ENCODE results near the gene SLC4A11.
"Not testable (repeated sequence)": the region's sequence is repeated elsewhere in the genome, so short reads cannot be mapped to it uniquely, and the experiment has no call there.

Gene SLC4A11

GRCh38 chr20:3227506-3227905 lies 11.5 kb downstream of the SLC4A11 start:
- no peak for DNase-seq

GRCh38 chr20:3226864-3227263 lies 12.1 kb downstream of the SLC4A11 start:
- no peak for DNase-seq

GRCh38 chr20:3226093-3226492 lies 12.9 kb downstream of the SLC4A11 start:
- DNase-seq: no peak

GRCh38 chr20:3224681-3225421 lies 14.1 kb downstream of the SLC4A11 start:
- DNase-seq: no peak

- no peak for DNase-seq
Observed at GRCh38 chr20:3223994-3224680, 14.9 kb downstream of the SLC4A11 start.

GRCh38 chr20:3223651-3223993 lies 15.4 kb downstream of the SLC4A11 start:
- no peak for DNase-seq

- no peak for DNase-seq
Observed at GRCh38 chr20:3222635-3223600, 16.1 kb downstream of the SLC4A11 start.

GRCh38 chr20:3221398-3222226 lies 17.4 kb downstream of the SLC4A11 start:
- no peak for DNase-seq

GRCh38 chr20:3218307-3218988 lies 20.5 kb downstream of the SLC4A11 start:
- peak; percentile 54 for DNase-seq

- DNase-seq: not testable (repeated sequence)
Observed at GRCh38 chr20:3215359-3215917, 23.6 kb downstream of the SLC4A11 start.

- DNase-seq: no peak
Observed at GRCh38 chr20:3213226-3213625, 25.8 kb downstream of the SLC4A11 start.

GRCh38 chr20:3210346-3210745 lies 28.6 kb downstream of the SLC4A11 start:
- no peak for DNase-seq

- DNase-seq: peak; percentile 23
Observed at GRCh38 chr20:3209946-3210317, 29.1 kb downstream of the SLC4A11 start.

GRCh38 chr20:3209257-3209945 lies 29.6 kb downstream of the SLC4A11 start, which contains the start of gene ITPA:
Gene ITPA (plus strand): TSS chr20:3209498. CDS start chr20:3209552, 54 bp downstream.
- peak; percentile 68 for DNase-seq

GRCh38 chr20:3208786-3209256 lies 30.2 kb downstream of the SLC4A11 start:
- DNase-seq: peak; percentile 33

- DNase-seq: peak; percentile 89
Observed at GRCh38 chr20:3204124-3204794, 34.7 kb downstream of the SLC4A11 start, which contains the start of gene DDRGK1. Gene DDRGK1 (minus strand): TSS chr20:3204682. CDS start chr20:3204627, 55 bp downstream.

GRCh38 chr20:3203315-3204123 lies 35.5 kb downstream of the SLC4A11 start:
- DNase-seq: peak; percentile 43

GRCh38 chr20:3202965-3203314 lies 36.0 kb downstream of the SLC4A11 start:
- no peak for DNase-seq
